Left colon (tissue), 2 donors: ENCODE data around the gene MISP3. TPM values are rescaled to one million over a fixed set of nuclear protein-coding genes. Genes with fewer than 3 reads are reported as not detected.
"Not testable (repeated sequence)": the region's sequence is repeated elsewhere in the genome, so short reads cannot be mapped to it uniquely, and the experiment has no call there.

ENCODE experiments used
- ATAC-seq: fragments of 200-7000 bp; cut with Tn5 transposase; one replicate; pipeline ENCODE4 v1.9.1; 2020; ENCODE audit warnings: mild to moderate bottlenecking, moderate library complexity
- DNase-seq, 2 donors: peaks; one replicate each; pipeline ENCODE4 v3.0.0-alpha.2; 2020
- intact Hi-C, 2 donors: fragments of 100-400 bp; cut with DNase I in 1 of 2; cut with micrococcal nuclease in 1 of 2; formaldehyde crosslinking; loops; one replicate each; pipeline versions ENCODE4 v1.11.2 to v1.14.0; 2022; cut with DNase I, micrococcal nuclease
- total RNA-seq, 2 donors: library from RNA; stranded (reverse); fragmentation: NEBNext Ultra II Directional; extraction: Animal tissue kit (Norgen Biotek cat#: 25700); gene quantifications; one replicate each; pipeline ENCODE4 v1.2.1, GENCODE V29; 2021
- donor health status: DM: no; HTN: no; CAD: no.
- donor health status: DM: yes; HTN: yes; CAD: no.

MISP3 gene
- total RNA-seq, 2 donors from 2014 or later, result 32.9 to 40.3 TPM

DNA sequence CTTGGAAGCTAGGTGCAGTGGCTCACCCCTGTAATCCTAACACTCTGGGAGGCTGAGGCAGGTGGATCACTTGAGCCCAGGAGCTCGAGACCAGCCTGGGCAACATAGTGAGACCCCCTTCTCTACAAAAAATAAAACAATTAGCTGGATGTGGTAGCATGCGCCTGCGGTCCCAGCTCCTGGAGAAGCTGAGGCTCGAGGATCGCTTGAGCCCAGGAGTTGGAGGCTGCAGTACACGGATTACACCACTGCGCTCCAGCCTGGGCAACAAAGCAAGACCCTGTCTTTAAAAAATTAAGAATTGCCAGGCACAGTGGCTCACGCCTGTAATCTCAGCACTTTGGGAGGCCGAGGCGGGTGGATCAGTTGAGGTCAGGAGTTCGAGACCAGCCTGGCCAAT is 21.6 kb upstream of the MISP3 start:
- intact Hi-C loops, ATAC-seq, DNase-seq: not testable (repeated sequence)

DNA sequence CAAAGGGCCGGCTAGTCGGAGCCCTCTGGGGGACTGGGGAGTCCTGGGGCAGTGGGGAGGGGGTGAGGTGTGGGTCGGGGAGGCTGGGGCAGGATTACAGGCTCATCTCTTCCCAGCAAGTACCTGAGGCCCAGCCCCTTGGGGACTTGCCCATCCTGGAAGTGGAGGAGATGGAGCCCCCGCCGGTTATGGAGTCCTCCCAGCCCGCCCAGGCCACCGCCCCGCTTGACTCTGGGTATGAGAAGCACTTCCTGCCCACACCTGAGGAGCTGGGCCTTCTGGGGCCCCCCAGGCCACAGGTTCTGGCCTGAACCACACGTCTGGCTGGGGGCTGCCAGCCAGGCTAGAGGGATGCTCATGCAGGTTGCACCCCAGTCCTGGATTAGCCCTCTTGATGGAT is 20.6 kb upstream of the MISP3 start:
- intact Hi-C loops, result no loop called here
- ATAC-seq (no peak), DNase-seq (no peak)

DNA sequence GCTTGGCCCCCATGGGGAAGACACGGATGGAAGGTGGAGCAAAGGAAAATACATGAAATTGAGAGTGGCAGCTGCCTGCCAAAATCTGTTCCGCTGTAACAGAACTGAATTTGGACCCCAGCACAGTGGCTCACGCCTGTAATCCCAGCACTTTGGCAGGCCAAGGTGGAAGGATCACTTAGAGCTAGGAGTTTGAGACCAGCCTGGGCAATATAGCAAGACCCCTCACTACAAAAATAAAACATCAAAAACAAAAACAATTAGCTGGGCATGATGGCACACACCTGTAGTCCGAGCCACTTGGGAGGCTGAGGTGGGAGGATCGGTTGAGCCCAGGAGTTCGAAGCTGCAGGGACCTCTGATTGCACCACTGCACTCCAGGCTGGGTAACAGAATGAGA is 20.1 kb upstream of the MISP3 start:
- DNase-seq, result no peak
- no peak for ATAC-seq
- intact Hi-C loops, result no loop called here

DNA sequence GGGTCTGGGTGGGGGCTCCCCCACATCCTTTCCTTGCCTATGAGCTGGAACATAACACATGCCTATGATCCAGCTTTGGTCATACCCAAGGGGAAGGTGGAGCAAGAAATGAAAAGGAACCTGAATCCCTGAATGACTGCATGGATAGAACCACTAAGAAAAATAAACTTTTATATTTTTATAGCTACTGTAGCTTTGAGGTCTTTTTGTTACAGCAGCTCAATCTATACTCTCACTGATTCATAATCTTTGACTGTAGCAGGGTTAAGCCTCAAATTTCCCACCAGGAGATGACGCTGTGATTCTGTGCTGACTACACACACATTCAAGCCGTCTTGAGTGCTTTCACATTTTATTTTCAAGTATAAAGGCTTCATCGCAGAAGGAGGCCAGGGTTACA is 19.6 kb upstream of the MISP3 start:
- no peak for DNase-seq
- intact Hi-C loops, result no loop called here

DNA sequence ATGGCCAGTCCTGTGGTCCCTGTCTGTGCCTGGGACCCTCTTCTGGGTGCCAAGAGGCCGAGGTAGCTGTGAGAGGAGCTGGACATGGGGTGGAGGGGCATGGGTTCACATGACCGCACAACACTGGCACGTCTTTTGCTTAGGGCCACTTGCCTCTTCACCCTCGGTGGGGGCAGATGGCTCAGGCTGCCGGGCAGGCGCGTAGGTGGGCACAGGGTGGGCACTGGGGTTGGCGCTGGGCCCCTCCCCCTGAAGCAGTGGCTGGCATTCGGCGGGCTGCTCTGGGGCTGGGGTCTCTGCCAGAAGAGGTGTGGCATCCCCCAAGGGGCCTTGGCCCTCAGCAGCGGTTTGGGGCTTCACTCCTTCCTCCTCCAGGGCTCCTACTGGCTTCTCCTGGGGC is 19.1 kb upstream of the MISP3 start:
- ATAC-seq, result no peak
- DNase-seq, result no peak
- intact Hi-C loops, result no loop called here

More for the DNA sequence above, 19.6 kb upstream of the MISP3 start:
- no peak for ATAC-seq

DNA sequence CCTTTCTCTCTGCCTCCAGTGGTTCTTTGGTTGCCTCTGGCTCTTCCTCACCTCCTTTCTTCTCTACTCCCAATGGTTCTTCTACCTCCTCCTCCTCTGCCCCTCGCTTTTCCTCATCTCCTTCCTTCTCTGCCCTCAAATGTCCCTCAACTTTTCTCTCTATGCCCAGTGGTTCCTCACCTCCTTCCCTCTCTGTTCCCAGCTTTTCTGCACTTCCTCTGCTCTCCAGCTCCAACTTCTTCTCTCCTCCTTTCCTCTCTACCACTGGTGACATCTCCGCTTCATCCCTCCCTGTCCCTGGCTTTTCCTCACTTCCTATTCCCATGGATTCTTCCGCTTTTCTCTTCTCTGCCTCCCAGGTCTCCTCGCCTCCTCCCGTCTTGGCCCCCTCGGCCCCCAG is 18.5 kb upstream of the MISP3 start:
- intact Hi-C loops, result no loop called here
- ATAC-seq (no peak), DNase-seq (no peak)

DNA sequence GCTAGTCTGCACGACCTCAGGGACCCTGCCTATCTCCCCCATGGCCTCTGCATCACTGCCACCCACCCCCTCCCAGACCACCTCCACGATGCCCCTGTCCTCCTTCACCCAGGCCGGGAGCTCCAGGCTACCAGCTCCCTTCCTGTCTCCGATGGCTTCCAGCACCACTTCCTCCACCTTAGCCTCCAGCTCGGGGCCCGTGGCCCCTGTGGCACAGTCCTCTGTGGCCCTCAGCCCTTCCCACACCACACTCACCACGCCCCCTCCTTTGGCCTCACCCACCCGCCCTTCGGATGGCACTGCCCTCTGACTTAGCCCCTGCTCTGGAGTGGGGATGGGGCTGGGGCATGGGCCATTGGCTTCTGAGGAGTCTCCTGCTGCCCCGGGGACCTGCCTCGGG is 17.9 kb upstream of the MISP3 start:
- intact Hi-C loops, result loop anchor here in 1 of 2 donors (5.0 kb wide), 1 partner anchor 177 kb away; the partner anchor contains the start of gene NANOS3
- DNase-seq (no peak), ATAC-seq (no peak)

DNA sequence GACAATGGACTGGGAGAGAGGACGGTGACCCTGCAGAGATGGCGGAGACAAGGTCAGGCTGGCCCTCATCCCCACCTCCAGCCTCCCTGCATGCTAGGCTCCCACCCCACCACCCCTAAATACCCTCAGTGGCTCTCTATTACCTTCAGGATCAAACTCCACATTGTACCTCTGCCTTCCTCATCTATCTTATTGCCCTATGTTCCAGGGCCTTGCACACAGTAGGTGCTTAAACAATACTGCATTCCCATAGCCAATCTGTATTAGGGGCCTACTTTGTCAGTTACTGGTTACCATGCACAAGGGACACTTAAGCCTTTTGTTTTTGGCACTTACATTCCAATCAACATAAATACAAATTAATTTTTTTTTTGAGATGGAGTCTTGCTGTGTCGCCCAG is 17.2 kb upstream of the MISP3 start:
- ATAC-seq, result no peak
- DNase-seq, result no peak
- intact Hi-C loops, result loop anchor here in 1 of 2 donors (5.0 kb wide), 1 partner anchor 178 kb away; the partner anchor contains the start of gene NANOS3

DNA sequence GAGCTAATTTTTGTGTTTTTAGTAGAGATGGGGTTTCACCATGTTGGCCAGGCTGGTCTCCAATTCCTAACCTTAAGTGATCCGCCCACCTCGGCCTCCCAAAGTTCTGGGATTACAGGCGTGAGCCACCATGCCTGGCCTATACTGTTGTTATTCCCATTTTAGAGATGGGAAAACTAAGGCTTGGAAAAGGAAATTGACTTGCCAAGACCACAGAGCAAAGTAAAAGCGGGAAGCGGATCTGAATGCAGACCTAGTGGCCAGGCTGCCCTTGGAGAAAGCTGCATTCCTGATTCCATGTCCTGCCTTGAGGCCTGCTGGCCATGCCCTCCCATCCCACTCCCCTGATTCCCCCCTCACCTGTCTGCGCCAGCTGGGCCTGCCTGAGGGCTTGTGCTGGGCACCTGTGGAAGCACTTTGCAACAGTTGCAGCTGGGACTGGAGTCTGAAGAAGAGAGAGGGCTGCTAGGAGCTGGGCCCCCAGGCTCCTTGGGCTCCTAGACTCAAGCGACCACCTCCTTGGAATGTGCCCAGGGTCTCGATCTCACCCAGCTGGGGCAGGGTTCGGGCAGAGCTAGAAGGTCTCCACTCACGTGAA is 16.4 kb upstream of the MISP3 start:
- intact Hi-C loops, result loop anchor here in 1 of 2 donors (5.0 kb wide), 1 partner anchor 179 kb away; the partner anchor contains the start of gene NANOS3
- no peak for ATAC-seq
- DNase-seq, result no peak

DNA sequence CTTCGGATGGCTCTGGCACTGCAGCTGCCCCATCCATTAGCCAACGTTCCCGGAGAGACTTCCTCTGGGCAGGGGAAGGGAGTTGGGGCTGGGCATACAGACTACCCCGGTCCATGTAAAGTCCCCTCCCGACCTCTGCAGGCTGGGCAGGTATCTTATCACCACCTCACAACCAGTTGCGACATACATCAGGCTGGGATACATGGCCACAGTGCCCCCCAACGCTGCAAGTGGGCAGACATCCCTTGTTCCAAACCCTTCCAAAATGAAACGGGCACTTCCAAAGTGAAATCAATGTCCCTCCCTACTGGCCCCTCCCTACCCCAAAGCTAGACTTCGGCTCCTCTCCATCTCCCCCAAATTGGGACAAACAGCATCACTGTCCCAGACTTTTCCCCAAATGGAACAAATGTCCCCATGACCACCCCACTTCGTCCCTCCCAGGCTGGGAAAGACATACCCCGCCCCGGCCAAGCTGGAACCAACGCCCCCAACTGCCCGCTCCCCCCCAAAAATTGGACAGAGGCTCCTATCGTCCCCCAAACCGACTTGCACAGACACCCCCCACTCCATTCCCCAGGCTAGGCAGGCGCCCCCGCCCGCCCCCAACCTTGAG is 15.7 kb upstream of the MISP3 start:
- intact Hi-C loops, result loop anchor here in 1 of 2 donors (5.0 kb wide), 1 partner anchor 180 kb away; the partner anchor contains the start of gene NANOS3
- ATAC-seq (no peak), DNase-seq (no peak)

DNA sequence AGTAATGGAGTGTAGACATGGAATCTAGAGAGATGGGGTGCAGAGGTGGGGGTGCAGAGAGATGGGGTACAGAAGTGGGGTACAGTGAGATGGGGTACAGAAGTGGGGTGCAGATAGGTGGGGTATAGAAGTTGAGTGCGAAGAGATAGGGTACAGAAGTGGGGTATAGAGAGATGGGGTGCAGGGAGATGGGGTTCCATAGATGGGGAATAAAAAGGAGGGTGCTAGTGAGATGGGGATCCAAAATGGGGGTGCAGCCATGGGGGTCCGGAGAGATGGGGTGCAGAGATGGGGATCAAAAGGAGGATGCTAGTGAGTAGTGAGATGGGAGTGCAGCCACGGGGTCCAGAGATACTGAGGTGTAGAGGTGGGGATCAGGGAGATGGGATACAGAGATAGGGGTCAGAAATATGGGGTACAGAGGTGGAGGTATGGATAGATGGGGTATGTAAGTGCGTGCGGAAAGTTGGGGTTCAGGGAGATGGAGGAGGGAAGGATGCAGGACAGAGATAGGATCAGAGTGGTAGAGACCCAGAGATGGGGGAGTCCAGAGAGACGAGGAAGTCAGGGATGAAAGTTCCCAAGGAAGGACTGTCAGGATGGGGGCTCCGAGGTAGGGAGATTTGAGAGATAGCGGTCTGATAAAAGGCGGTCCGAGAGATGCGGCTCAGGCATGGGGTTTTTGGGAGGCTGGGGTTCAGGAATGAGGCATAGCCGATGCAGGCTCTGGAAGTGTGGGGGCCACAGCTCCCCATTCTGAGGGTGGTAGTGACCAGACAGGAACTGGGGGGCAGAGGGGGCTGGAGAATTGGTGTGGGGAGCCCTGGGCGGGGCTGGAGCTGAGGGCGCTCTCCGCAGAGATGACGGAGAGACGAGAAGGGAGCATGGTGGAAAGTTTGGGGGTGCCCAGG is 14.1 kb upstream of the MISP3 start:
- ATAC-seq, result no peak
- no peak for DNase-seq
- intact Hi-C loops, result loop anchor here in 1 of 2 donors (5.0 kb wide), 1 partner anchor 181 kb away; the partner anchor contains the start of gene NANOS3

DNA sequence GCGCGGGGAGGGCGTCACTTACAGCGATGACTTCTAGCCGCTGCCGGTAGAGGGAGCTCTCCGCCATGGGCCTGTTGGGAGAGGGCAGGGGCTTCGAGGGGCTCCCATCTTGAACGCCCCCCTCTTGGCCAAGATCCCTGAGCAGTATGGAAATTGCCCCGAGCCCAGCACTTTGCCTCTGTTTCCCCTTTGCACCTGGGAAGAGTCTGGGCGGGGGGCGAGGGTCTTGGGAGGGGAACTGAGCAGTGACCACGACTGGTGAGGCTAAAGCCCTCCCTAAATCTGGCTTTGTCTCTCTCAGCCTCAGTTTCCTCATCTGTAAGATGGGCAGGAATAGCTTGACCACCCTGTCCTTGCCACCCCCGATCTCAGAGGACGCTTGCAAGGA is 13.5 kb upstream of the MISP3 start:
- DNase-seq (no peak), ATAC-seq (peak; percentile 26)
- intact Hi-C loops, result loop anchor here in 1 of 2 donors (5.0 kb wide), 1 partner anchor 182 kb away; the partner anchor contains the start of gene NANOS3

DNA sequence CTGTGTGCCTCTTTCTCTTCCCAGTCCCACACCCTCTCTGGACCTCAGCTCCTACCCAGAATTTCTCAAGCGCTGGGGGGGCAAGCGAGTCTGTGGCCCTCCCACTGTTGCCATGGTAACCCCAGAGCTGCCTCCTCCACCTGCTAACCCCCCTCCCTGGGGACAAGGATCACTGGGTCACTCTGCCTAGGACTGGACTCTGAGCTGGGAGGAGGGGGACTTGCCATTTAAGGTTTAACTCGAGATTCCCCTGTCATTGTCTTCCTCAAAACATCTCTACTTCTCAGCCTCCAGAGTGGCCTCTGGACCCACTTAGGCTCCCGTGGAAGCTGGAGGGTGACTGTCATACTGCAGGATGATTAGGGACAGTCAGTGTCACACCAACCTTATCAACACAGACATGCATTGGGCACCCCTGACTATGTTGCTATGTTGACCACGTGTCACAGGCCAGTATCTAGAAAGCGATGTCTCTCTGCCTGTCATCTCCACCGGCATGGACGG is 12.9 kb upstream of the MISP3 start:
- DNase-seq (no peak), ATAC-seq (no peak)
- intact Hi-C loops, result loop anchor here in 1 of 2 donors (5.0 kb wide), 1 partner anchor 182 kb away; the partner anchor contains the start of gene NANOS3

DNA sequence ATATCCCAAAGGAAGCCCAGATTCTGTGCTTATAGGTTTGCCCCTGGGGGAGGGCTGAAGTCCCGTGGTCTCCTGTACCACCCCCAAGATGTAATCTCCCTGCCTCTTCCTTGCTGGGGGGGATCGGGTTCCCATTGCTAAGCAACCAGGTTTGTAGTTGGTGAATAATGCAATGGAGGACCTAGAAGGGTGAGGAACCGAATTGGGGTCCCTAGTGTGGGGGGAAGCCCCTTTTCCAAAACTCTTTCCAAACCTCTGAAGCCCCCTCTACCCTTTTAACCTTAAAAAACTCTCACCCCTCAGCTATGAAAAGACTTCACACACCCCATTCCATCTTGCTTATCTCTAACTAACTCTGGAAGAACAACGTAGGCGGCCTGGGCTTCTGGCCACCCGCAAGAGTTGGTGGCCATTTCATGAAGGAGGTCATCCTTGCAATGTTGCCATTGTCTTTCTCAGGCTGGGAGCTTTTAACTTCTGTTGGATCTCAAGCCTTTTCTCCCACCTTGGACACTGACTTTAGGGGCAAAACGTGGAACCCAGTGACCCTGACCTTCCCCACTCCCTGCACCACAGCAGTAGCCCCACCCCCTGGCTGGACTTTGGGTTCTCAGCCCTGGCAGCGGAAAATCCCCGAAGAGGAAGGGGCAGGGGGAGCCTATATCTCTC is 11.4 kb upstream of the MISP3 start:
- intact Hi-C loops, result no loop called here
- DNase-seq, result no peak
- peak; percentile 49 for ATAC-seq

DNA sequence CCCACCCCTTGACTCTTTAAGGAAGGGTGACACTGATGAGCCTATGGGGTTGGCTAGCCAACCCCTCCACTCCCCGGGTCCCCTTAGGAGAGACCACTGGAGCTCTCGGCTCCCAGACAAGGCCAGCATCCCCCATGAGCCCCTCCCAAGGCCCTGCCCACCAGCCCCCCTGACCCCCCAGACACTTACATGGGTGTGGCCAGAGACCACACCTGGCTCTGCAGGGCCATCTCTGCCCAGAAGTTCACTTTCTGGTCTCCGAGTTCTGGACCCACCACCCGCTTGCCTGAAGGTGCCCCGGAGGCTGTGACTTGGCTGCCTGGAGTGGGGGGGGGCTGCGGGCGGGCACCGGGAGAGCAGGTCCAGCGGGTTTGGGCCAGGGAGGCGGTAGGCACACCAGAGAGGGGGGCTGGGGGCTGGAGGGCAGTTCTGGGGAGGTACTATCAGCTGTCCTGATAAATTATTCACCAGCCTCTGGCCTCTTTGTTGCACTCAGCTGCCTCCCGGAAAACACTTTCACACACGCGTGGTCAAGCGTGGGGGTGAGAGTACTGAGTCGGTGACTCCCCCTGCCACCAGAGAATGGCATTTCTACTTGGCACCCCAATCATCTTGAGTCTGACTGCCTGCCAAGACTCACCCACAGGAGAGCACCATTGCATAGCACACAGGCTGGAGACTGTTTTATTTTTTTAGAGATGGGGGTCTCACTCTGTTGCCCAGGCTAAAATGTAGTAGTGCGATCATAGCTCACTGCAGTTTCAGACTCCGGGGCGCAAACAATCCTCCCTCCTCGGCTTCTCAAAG is 10.6 kb upstream of the MISP3 start, which contains the start of gene PALM3:
Gene PALM3 (minus strand): TSS at position 326 of the 807 bp plus-strand sequence. CDS start 96 bp downstream, at position 230.
- ATAC-seq, result peak; percentile 58
- intact Hi-C loops, result no loop called here
- DNase-seq, result no peak

DNA sequence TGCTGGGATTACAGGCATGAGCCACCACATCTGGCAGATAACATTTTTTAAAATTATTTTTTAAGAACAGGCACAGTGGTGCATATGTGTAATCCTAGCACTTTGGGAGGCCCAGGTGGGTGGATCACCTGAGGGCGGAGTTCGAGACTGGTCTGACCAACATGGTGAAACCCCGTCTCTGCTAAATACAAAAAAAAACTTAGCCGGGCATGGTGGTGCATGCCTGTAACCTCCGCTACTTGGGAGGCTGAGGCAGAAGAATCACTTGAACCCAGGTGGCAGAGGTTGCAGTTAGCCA is 10.1 kb upstream of the MISP3 start:
- DNase-seq, result no peak

DNA sequence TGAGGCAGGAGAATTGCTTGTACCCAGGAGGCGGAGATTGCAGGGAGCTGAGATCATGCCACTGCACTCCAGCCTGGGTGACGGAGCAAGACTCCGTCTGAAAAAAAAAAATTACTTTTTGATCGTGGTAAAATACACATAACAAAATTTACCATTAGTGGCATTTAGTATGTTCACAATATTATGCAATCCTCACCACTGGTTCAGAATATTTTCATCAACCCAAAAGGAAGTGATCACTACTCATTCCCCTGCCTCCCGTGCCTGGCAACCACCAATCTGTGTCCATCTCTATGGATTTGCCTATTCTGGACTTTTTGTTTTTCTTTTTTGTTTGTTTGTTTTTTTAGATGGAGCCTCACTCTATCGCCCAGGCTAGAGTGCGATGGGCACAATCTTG is 9.5 kb upstream of the MISP3 start:
- ATAC-seq, result no peak
- no peak for DNase-seq
- intact Hi-C loops, result no loop called here

More for the DNA sequence above, 10.1 kb upstream of the MISP3 start:
- intact Hi-C loops, result no loop called here
- no peak for ATAC-seq

DNA sequence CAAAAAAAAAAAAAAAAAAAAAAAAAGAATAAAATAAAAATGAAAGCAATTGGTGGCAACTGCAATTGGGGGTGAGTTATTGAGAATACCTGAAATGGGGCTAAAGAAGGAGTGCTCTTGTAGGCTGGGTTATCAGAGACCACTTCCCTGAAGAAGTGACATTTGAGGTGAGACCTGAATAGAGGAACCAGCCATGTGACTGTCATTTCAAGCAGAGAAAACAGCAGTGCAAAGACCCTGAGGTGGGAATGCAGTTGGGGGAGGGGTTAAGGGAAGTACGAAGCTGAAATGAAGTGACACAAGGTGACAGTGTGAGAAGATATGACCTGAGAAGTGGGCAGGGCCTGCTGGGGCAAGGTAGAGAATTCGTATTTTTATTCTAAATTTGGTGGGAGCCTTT is 6.5 kb upstream of the MISP3 start:
- intact Hi-C loops, result no loop called here
- ATAC-seq (no peak), DNase-seq (no peak)
